Transverse colon (tissue), 4 donors: ENCODE data around the gene HDAC8.

Experiments
- CTCF ChIP-seq, 5 experiments: fragments of 200-600 bp in 3 of 5; fragments of 450-650 bp in 2 of 5; sonication (generic) in 3 of 5; IDR thresholded peaks; 1 replicate in 2 of 5; 2 replicates in 3 of 5; pipeline ENCODE4 v1.5.1; 2016 to 2017; ENCODE audit warnings: antibody characterized with exemption in 5 of 5, inconsistent platforms in 3 of 5, mild to moderate bottlenecking in 2 of 5, moderate library complexity in 1 of 5
- EP300 ChIP-seq: sonication (generic); formaldehyde crosslinking; IDR thresholded peaks from one replicate; pipeline ENCODE4 v1.6.1; 2017; ENCODE audit warnings: antibody characterized with exemption, low read depth
- POLR2A ChIP-seq: fragments of 450-650 bp; IDR thresholded peaks from one replicate; pipeline ENCODE4 v1.6.1; 2016; ENCODE audit warnings: antibody characterized with exemption, mild to moderate bottlenecking, moderate library complexity
- POLR2AphosphoS5 ChIP-seq, 3 donors: sonication (generic); formaldehyde crosslinking; IDR thresholded peaks; one replicate each; pipeline ENCODE4 v1.6.1; 2016; ENCODE audit warnings: antibody characterized with exemption in 3 of 3

GRCh38 chrX:72545990-72546389 is 26.7 kb downstream of the HDAC8 start:
- no peak for TF ChIP-seq POLR2A
- peak in 3 of 5 experiments; percentile 14 to 41 (median 27) for TF ChIP-seq CTCF (IDR thresholded peaks at IDR 0.05)
- no peak for TF ChIP-seq EP300
- no peak for TF ChIP-seq POLR2AphosphoS5 (IDR thresholded peaks at IDR 0.05)
